Hematopoietic multipotent progenitor cell treated with erythropoietin and hydrocortisone succinate and interleukin-3 and kit ligand, for 15 days (in vitro differentiated cells): Measurements from ENCODE around the gene CAPG.

Experiments
- DNase-seq: peaks from one replicate; pipeline ENCODE4 v3.0.0-alpha.2; 2015; ENCODE audit warnings: low spot score

Gene CAPG

DNA sequence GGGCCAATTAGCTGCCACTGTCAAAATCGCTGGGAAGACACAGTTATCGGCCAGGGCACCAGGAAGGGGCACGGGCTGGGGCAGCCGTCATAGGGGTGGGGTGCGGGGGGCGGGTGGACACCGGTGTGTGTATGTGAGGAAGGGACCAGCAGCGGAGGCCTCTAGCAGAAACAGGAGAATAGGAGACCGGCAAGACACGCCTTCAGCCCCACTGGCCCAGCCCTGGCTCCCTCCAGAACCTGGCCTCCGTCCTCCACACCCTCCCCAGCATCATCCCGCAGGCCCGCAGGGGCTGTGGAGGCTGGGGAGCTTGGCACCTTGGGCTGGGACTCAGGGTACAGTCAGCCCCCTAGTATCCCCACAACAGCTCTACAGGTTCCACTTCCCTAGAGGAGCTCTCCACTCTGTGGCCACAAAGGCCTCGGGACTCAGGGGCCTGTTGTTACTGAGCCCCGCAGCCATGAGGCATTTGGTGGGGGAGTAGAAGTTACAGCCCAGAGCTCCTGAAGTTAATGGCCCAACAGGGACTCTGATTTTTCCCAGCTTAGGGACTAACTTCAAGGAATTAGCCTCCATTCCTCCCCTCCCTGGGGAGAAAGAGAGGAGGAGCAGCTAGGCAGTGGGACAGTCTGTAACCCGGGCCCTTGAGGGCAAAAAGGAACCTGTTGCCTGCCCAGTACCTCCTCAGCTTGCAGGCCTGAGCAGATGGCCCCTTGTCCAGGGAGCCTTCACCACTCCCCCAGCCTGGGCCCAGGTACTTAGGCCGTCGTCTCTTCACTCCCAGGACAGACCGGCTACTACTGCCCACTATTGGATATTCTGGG is 28.2 kb upstream of the CAPG start:
- no peak for DNase-seq

DNA sequence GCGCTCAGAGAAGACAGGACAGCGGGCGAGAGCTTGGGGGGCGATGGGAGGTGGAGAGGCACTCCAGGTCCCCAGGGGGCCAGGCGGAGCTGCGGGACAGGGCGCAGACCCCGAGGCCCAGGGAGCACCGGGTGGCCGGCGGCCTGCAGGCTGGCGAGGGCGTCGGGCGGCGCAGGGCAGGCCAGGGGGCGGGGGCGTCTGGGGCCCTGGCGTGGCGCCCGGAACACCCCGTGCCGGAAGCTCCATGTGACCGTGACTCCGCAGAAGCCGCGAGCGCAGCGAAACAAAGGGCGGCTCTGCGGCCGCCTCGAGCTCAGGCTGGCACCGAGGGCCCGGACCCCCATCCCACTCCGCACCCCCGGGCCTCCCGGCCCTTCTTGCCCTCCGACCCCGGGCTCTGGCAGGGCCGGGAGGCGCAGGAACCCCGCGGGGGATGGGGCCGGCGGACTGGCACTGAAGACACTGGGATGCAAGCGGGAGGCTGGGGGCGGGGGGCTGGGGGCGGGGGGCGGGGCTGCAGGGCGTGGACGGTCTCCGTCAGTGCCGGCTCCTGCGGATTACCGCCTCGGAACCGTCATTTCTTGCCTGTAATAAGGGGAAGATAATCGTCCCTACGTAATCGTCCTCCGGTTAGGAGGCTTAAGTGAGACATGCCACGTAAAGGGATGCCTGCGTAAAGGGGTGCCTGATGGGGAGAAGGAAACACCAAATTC is 27.5 kb upstream of the CAPG start:
- peak; percentile 77 for DNase-seq

DNA sequence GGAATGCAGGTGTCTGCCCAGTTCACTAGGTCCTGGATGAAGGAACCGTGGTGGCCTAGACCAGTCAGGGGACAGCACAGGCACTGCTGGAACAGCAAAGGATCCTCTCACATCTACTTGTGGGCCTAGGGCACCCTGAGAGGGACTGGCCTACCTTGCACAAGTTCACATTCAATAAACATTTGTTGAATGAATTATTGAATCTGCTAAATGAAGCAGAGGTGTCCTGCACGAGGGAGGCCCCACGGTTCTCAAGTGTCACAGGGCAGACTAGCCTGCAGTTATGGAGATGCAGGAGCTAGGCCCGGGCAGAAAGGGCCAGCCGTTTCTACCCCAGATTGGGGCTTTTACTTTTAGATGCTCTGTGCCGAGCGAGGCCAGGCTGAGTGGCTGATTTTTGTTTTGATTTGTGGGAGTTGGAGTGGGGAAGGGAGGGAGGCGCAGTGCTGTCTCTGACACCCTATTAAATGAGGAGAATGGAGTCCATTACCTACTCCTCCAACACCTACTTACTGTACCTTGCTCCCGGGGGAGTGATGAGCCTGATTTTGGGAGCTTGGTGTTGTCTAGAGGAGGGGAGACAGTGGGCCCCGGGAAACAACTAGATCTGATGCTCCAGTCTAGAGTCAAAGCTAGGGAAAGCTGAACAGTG is 26.8 kb upstream of the CAPG start:
- no peak for DNase-seq

DNA sequence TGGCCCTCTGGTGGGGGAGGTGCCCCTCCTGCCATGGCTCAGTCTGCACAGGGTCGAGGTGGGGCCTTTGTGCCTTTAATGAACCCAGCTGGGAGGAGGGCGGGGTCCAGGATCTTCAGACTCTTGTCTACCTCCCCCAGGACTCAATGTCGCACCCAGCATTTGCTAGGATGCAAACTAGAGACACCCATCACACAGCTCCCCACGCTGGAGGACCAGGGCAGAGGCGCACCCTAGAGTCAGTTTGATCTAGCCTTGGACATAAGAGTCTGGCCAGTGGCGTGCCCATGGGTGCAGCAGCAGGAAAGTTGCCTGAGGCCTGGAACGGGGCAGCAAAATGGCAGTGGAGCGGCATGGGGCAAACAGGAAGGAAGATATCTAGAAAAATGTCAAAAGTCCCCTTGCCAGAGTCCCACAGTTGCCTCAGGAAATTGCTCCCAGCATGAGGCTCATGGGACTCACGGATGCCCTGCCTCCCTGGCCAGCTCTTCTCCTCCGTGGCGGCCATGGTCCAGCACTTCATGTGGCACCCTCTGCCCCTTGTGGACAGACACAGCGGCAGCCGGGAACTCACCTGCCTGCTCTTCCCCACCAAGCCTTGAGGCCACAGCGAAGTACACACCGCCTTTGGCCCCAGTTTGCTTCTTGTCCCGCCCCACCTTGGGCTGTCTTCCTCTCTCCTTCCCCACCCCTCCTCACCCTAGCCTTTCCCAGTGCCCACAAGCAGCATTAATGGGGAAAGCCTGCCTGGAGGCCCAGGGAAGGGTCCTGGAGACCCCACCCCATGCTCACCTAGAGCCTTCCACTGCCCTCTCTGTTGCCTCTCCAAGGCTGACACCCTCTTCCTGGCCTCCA is 26.0 kb upstream of the CAPG start:
- no peak for DNase-seq

DNA sequence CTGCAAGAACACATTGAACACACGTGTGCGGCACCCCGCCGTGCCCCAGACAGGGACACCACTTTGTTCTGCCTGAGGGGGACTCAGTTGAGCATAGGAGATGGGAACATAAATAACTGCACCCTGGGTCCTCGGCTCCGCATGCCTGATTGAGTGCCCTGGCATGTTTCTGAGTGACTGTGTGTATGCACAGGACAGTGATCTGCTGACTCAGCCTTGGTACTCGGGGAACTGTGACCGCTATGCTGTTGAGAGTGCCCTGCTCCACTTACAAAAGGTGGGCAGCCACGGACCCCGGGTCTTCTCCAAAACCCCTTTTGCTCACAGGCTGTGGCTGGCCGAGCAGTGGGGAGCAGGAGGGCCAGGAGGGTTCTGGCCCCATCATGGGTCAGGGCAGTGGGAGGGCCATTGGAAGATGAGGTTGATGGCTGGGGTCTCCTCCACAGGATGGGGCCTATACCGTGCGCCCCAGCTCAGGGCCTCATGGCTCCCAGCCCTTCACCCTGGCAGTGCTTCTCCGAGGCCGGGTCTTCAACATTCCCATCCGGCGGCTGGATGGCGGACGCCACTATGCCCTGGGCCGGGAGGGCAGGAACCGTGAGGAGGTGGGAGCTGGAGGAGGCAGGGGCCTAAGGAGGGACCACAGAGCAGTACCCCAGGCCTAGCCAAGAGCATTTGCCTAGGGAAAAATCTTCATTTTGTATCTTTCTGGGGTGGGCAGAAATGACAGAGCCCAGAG is 25.2 kb upstream of the CAPG start:
- DNase-seq: no peak

DNA sequence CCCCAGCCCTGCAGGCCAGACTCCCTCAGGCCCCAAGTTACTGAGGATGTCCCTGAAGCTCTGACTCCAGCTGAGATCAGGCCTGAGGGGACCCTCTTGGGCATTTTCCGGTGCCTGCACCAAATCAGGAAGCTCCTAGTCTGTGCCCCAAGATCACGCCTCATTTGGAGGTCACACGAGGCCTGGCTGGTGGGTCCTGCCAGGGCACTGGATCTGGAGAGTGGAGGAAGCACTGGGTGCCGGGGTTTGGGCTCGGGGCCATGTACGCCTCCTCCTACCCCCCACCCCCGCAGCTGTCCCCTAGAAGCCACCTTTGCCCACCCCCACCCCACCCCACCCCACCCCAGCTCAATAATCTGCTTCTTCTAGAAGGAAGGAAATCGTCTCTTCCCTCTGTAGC is 24.5 kb upstream of the CAPG start:
- no peak for DNase-seq

DNA sequence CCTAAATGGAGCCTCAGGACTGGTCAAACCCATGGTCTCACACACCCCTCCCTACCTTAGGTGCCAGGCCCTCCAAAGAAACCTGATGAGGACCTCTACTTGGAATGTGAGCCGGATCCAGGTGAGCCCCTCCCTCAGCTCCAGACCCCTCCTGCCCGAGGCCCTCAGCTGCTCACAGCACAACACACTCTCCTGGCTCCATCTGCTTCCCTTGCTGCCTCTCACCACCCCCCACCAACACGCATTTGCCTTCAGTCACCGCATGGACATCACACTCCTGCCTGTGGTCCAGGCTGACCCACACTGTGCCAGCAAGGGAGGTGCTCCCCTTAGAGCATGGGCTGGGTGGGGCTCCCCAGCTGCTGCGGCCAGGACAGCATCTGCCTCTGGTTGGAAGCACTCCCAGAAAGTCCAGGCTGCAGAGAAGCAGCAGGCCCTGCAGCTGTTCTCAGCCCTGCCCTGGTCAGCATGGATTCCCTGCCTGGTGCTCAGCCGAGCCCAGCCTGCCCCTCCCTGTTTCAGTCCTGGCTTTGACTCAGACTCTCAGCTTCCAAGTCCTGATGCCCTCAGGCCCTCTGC is 23.4 kb upstream of the CAPG start:
- no peak for DNase-seq

DNA sequence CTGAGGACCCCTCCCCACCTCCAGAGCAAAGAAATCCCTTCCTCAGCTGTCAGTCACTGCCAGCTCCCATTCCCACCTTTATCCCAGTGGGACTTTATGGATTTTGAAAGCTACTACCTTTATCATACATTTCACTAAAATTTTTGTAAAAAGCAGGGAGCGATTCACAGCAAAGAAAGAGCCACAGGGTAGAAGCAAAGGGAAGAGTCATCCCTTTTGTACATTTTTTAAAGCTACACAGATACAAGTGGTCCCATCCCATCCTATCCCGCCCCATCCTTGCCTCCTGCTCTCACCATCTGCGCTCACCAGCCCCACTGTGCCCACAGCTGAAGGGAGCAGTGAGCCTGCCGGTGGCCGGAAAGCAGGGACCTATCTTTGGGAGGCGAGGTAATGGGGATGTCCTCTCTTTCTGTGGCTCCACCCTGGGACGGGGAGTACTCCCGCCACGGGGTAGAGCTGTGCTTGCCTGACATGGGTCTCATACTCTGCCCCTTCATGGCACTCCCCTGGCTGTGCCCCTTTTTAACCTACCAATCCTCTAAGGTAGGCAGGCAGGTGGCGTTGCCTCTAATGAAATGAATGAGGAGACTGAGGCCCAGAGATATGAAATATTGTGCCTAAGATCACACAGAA is 21.5 kb upstream of the CAPG start:
- no peak for DNase-seq

DNA sequence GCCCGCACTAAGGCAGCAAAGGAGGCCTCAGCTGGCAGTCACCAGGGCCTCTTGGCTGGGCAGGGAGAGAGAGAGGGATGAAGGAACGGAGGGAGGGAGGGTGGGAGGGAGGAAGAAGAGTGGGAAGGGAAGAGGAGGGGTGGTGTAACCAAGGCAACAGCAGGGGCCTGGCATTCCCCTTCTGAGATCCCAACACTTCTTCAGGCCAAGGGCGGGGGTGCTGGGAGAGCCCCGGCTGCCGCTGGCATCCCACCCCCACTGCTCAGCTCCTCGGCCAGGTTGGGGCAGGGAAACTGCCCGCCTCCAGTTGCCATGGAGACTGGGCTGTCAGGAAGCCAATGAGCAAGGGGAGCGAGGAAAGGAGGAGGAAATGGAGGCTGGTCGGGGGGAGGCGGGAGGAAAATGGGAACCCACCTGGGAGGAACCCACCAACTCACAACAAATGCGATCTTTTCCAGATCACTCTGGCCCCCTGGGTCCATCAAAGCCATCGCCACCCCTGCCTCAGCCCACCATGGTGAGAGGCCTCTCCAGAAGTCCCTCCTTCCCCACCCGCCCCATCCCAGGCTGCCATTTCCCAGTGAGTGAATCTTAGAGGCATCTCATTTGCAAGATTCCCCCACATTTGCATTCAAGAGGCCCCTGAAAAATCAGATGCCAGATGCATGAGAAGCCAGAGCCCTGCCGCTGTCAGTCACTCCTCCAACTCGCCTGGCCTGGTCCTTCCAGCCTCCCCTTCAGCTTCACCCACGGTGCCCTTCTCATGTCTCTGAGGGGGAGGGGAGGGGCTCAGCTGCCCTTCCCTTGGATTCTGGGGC is 20.8 kb upstream of the CAPG start:
- no peak for DNase-seq

DNA sequence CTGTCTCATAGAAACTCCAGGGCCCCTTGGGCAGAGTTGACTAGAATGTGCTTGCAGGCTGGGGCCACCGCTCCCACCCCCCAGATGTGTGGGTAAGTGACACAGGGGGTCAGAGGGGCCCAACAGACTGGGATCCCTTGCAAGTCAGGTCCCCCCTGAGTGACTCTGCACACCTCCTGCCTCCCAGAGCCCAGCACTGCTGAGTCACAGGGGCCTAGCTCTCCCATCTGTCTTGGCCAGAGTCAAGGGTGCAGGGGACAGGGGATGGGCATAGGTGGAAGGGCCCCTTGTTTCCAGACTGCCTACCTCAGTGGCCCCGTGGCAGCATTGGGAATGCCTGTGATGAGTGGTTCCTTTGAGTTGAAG is 19.7 kb upstream of the CAPG start:
- DNase-seq: no peak

DNA sequence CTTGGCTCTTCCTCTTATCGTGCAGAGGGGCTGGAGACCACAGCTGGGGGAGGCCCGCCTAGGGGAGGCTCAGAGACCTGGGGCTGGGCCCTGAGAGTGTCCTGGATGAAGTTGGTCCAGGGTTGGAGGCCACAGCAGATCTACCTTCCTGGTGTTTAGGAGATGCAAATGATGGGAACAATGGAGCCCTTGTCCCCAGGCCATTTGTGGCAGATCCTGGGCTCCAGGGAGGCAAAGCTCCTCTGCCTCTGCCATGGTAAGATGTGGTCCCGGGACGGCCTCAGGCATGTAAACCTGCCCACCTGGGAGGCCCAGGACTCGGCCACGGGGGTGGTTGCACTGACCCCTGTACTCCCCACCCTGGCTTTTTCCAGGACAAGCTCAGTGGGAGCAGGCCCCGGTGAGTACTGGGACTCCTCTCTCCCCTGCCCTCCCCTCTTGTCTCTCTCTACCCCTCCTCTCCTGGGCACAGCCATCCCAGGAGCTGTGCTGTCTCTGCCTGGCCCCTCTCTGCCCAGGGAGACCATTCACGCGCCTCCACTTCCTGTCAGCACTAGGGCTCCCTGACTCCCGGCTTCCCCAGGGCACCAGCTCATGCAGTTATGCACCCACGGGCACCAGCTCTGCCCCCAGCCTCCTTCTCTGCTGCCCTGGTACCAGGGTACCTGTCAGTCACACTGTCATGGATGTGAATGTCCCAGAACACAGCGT is 19.2 kb upstream of the CAPG start:
- DNase-seq: no peak

DNA sequence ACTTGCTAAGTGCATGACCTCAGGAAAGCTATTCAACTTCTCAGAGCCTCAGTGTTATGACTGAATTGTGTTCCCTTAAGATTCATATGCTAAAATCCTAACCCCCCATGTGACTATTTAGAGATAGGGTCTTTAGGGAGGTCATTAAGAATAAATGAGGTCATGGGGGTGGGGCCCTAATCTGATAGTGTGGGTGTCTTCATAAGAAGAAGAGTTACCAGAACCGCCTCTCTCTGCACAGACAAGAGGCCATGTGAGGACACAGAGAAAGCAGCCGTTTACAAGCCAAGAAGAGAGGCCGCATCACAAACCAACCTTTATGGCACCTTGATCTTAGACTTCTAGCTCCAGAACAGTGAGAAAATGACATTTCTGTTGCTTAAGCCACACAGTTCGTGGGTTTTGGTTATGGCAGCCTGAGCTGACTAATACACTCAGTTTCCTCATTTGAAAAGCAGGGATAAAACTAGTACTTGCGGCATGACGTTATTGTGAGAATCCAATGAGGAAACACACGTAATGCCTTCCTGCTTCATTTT is 18.2 kb upstream of the CAPG start:
- DNase-seq: peak; percentile 49

DNA sequence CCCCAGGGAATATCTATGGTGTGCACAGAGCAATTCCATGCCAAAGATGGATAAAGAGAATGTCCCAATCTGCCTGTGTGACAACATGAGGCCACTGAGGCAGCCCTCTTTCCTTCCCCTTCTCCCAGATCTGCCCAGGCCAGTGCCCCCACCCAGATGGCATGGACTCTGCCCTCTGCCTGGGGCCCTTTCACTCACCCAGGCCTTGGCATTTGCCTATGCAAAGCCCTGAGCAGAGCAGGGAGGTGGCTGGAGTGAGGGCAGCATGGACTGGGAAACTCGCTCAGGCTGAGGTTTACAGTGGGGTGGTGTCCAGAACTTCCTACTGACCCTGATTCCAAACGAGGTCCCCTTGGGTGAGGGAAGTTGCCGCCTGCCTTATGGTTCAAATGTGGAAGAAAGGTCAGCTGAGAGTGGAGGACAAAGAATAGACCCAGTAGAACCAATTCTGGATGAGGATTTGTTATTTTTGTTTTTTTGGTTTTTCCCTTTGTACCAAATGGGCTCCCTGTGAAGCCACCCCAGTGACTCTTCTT is 17.2 kb upstream of the CAPG start:
- no peak for DNase-seq

DNA sequence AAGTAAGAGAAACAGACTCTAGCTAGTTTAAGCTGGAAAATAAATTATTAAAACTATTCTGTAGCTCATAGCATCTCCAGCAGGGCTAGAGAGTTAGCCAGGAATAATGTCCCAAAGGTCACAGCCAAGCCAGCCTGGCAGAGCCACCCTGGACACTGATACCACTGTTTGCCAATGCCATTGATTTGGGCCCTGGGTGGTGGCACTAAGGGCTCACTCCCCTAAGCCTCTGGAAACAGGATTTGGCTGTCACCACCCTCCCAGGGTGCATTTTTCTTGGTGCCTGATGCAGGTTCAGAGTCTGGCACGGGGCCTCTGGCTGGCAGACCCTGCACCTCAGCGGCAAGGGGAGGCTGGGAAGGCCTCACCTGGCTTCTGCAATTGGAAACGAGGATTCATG is 15.4 kb upstream of the CAPG start:
- DNase-seq: no peak

DNA sequence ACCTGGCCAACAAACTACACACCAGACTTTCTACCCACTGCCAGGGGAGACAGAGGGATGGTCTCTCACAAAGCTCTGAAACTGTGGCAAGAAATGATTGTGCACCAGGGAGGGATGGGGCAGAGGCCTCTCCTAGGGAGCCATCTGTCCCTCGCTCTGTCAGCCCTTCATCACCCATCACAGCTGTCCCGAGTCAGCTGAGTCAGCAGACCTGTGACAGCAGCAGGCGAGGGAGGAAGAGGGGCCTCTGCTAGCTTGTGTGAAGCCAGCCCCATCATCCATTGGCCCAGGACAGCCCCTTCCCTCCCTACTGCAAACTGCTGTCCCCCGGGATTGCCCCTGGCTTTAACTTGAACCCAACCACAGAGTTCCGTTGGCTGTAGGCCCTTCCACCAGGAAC is 13.4 kb upstream of the CAPG start:
- DNase-seq: no peak

DNA sequence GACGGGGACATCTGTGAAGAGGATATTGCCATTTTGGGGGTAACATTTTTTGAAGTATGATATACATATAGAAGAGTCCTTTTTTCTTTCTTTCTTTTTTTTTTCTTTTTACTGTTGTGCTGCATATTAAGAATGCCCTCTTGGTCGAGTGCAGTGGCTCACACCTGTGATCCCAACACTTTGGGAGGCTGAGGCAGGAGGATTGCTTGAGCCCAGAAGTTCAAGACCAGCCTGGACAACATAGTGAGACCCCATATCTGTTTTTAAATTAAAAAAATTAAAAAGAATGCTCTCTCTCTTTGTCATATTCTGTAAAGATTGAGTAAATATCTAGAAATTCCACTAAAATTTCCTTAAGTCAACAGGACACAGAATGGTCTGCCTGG is 11.9 kb upstream of the CAPG start:
- DNase-seq: no peak

DNA sequence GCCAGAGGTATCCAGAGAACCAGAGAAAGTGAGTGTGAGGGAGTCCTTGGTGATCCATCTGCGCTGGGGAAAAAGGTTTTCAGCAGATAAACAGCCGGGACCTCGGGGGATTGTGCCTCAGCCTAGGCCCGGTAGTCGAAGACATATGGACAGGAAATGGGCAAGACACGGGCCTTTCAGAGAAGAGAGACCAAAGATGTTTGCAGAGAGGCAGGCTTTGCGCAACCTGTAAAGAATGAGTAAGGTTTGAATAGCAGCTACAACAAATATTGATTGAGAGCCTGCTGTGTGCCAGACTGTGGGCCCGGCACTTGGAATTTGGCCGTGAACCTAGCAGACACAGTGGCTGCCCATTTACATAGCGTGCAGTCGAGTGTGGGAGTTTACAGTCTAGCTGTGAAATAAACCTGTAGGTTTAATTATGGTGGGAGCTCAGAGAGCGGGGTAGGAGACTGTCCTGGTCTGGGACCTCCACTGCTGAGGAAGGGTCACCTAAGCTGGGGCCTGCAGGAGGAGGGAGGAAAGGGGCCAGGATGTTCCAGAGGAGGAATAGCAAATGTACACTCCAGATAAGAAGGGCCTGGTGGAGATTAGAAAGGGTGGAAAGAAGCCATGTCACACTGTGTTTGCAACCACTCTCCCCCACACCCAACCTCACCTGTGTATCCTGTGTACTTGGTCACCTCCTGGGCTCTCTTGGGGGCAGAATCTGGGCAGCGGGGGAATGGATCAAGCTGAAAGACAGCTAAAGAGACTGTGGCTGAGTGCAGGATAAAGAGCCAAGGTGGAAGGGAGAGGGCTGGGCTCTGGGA is 11.3 kb upstream of the CAPG start:
- no peak for DNase-seq
